H1 (cell line): ENCODE data around the gene RGS11. TPM values are rescaled to one million over a fixed set of nuclear protein-coding genes. Genes with fewer than 3 reads are reported as not detected.

ENCODE experiments used
- ATF2 ChIP-seq: IDR thresholded peaks from 2 replicates; pipeline ENCODE4 v1.6.1; 2012; ENCODE audit warnings: low read length, inconsistent platforms
- BACH1 ChIP-seq: IDR thresholded peaks from 2 replicates; pipeline ENCODE4 v1.6.1; 2012; ENCODE audit warnings: low read length, improper control_type of control experiment
- BCL11A ChIP-seq, 2 experiments: IDR thresholded peaks; one replicate each; pipeline ENCODE4 v1.6.1; 2011; ENCODE audit warnings: low read depth in 2 of 2, low read length in 2 of 2, mild to moderate bottlenecking in 2 of 2
- CHD1 ChIP-seq: IDR thresholded peaks from 2 replicates; pipeline ENCODE4 v1.6.1; 2012; ENCODE audit warnings: low read depth, low read length, improper control_type of control experiment
- CHD2 ChIP-seq: IDR thresholded peaks from 2 replicates; pipeline ENCODE4 v1.6.1; 2012; ENCODE audit warnings: low read length, improper control_type of control experiment
- CREB1 ChIP-seq: IDR thresholded peaks from 2 replicates; pipeline ENCODE4 v1.6.1; 2012; ENCODE audit warnings: inconsistent platforms
- CTBP2 ChIP-seq: IDR thresholded peaks from 2 replicates; pipeline ENCODE4 v1.7.0; 2011; ENCODE audit warnings: borderline replicate concordance, mild to moderate bottlenecking, moderate library complexity, mixed read lengths, low read length; ENCODE audit not compliant: insufficient read depth, insufficient read length
- EGR1 ChIP-seq: IDR thresholded peaks from 2 replicates; pipeline ENCODE4 v1.6.1; 2011; ENCODE audit warnings: low read depth, low read length, borderline replicate concordance
- EP300 ChIP-seq, 2 experiments: IDR thresholded peaks; 1 replicate in 1 of 2; 2 replicates in 1 of 2; pipeline ENCODE4 v1.6.1; 2011 to 2012; ENCODE audit warnings: low read depth in 2 of 2, low read length in 2 of 2, mild to moderate bottlenecking in 2 of 2, borderline replicate concordance in 1 of 2, inconsistent platforms in 1 of 2, moderate library complexity in 1 of 2
- EZH2 ChIP-seq: fragments of 200-600 bp; sonication (generic); IDR thresholded peaks from 2 replicates; pipeline ENCODE4 v1.7.1; 2012; ENCODE audit warnings: low read depth, mild to moderate bottlenecking, moderate library complexity, low read length, inconsistent platforms; ENCODE audit not compliant: severe bottlenecking
- NANOG ChIP-seq: IDR thresholded peaks from 2 replicates; pipeline ENCODE4 v1.6.1; 2011; ENCODE audit warnings: low read length, low read depth, mild to moderate bottlenecking, inconsistent platforms; ENCODE audit not compliant: insufficient read depth, poor library complexity, severe bottlenecking
- POLR2AphosphoS5 ChIP-seq: IDR thresholded peaks from 2 replicates; pipeline ENCODE4 v1.6.1; 2011; ENCODE audit warnings: low read depth, low read length
- RBBP5 ChIP-seq: IDR thresholded peaks from 2 replicates; pipeline ENCODE4 v1.7.1; 2012; ENCODE audit warnings: low read depth, mild to moderate bottlenecking, inconsistent platforms, low read length, moderate library complexity, borderline replicate concordance
- SAP30 ChIP-seq: fragments of 300-600 bp; sonication (generic); IDR thresholded peaks from 2 replicates; pipeline ENCODE4 v1.7.1; 2012; ENCODE audit warnings: low read length, moderate library complexity, mild to moderate bottlenecking, inconsistent platforms; ENCODE audit not compliant: insufficient read depth, insufficient replicate concordance
- SP1 ChIP-seq: IDR thresholded peaks from 2 replicates; pipeline ENCODE4 v1.6.1; 2011; ENCODE audit warnings: low read depth, low read length
- SP2 ChIP-seq: IDR thresholded peaks from 2 replicates; pipeline ENCODE4 v1.6.1; 2012; ENCODE audit warnings: mild to moderate bottlenecking, low read length, inconsistent platforms
- SRF ChIP-seq: IDR thresholded peaks from 2 replicates; pipeline ENCODE4 v1.6.1; 2011; ENCODE audit warnings: mild to moderate bottlenecking, low read depth, low read length, moderate library complexity
- TBP ChIP-seq: IDR thresholded peaks from 2 replicates; pipeline ENCODE4 v1.6.1; 2011; ENCODE audit warnings: low read depth, low read length, improper control_type of control experiment
- YY1 ChIP-seq: IDR thresholded peaks from 2 replicates; pipeline ENCODE4 v1.6.1; 2011; ENCODE audit warnings: low read depth, mild to moderate bottlenecking, low read length
- ZNF274 ChIP-seq: IDR thresholded peaks from 2 replicates; pipeline ENCODE4 v1.7.0; 2012; ENCODE audit warnings: low read length, borderline replicate concordance; ENCODE audit errors: extremely low read depth
- polyA plus RNA-seq, 7 experiments: library from polyadenylated mRNA; depleted of rRNA in 3 of 7; stranded (reverse) in 5 of 7; unstranded in 2 of 7; fragments of >200 nt in 5 of 7; fragments of 200-250 nt in 2 of 7; gene quantifications; 1 replicate in 5 of 7; 2 replicates in 1 of 7; 4 replicates in 1 of 7; pipeline versions ENCODE4 v1.2.1 to v1.2.3, GENCODE V29; 2011 to 2013; ENCODE audit warnings: missing spikeins in 2 of 7, mixed read lengths in 2 of 7
- total RNA-seq: library from RNA; stranded (reverse); fragmentation: NEBNext Ultra II Directional; extraction: Animal tissue kit (Norgen Biotek cat#: 25700); gene quantifications from 2 replicates; pipeline ENCODE4 v1.2.1, GENCODE V29; 2021
- TF ChIP-seq, protein P1 (sequence below): IDR thresholded peaks from 2 replicates; pipeline ENCODE4 v1.6.1; 2012; ENCODE audit warnings: inconsistent platforms

The RGS11 gene
- total and polyA plus RNA-seq, 2 of the 8 experiments (the other 6 are each of a cell fraction or from before 2014, with no cell fraction given): 0.84 to 1.2 TPM

- 0 out of 2 replicates have a peak, but pooled peaks have one; percentile 21 for TF ChIP-seq CHD2
- no peak for TF ChIP-seq ZNF274
- TF ChIP-seq BACH1: peak; percentile 17; the same call in 1 of the 2 replicates
- no peak for TF ChIP-seq BCL11A (IDR thresholded peaks at IDR 0.05; ENCODE audit: low read depth in 2 of 2, low read length in 2 of 2)
- TF ChIP-seq SRF: no peak
- 0 out of 2 replicates have a peak, but pooled peaks have one; percentile 33 for TF ChIP-seq SP1
- no peak for TF ChIP-seq ATF2
- peak; percentile 94 for TF ChIP-seq CREB1
- no peak for TF ChIP-seq EP300 (IDR thresholded peaks at IDR 0.05; ENCODE audit: borderline replicate concordance in 1 of 2, low read depth in 2 of 2, low read length in 2 of 2)
- no peak for TF ChIP-seq NANOG
- peak; percentile 91; the same call in 1 of the 2 replicates for TF ChIP-seq RBBP5
- TF ChIP-seq, protein P1, sequence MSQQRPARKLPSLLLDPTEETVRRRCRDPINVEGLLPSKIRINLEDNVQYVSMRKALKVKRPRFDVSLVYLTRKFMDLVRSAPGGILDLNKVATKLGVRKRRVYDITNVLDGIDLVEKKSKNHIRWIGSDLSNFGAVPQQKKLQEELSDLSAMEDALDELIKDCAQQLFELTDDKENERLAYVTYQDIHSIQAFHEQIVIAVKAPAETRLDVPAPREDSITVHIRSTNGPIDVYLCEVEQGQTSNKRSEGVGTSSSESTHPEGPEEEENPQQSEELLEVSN: peak; percentile 96
- peak; percentile 90 for TF ChIP-seq TBP
- no peak for TF ChIP-seq CTBP2
- TF ChIP-seq POLR2AphosphoS5: peak; percentile 99
- no peak for TF ChIP-seq CHD1
- no peak for TF ChIP-seq YY1
- TF ChIP-seq EZH2: no peak
- peak; percentile 35; the same call in 1 of the 2 replicates for TF ChIP-seq EGR1
- no peak for TF ChIP-seq SAP30
- TF ChIP-seq SP2: no peak
These were observed 46.7 kb downstream of the RGS11 start, which contains the start of gene LUC7L (continued) for GRCh38 chr16:228852-229730.
